ENCODE data around the gene PLSCR3.
A peak's percentile ranks its signal among the peaks of the same experiment; 100 is the strongest.

The PLSCR3 gene

DNA sequence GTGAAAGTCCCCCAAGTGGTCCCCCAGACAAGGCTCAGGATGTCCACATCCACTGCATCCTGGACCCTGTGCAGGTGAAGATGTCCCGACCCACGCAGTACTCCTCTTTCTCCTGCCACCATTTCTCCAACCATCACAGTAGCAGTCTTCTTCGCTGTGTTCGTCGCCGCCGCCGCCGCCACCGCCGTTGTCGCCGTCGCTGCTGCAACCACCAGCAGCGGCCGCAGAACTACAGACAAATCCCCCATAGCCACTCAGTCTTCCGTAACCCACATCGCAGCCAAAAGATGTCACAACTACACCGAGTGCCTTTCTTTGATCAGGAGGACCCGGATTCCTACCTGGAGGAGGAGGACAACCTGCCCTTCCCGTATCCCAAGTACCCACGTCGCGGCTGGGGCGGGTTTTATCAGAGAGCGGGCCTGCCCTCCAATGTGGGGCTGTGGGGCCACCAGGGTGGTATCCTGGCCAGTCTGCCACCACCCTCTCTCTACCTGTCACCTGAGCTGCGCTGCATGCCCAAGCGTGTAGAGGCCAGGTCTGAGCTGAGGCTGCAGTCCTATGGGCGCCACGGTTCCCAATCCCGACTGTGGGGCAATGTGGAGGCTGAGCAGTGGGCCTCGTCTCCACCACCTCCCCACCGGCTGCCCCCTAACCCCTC is 32.0 kb upstream of the PLSCR3 start:
- DNase-seq = no peak

DNA sequence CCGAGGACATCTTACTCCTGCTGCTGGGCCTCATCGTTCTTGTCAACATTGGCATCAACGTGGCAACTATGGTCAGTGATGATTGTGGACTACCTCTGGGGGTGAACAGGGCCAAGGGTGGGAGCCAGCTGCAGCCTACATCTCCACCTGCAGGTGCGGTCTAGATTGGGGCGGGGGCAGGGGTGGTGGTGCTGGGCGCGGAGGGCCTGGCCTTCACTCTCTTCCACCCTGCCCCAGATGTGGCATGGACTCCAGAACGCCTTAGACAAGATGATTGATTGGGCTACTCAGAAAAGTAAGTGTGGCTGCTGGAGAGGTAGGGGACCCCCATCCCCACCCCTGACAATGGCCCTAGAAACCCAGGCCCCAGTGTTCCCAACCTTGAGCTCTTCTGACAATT is 31.4 kb upstream of the PLSCR3 start:
- DNase-seq = no peak

DNA sequence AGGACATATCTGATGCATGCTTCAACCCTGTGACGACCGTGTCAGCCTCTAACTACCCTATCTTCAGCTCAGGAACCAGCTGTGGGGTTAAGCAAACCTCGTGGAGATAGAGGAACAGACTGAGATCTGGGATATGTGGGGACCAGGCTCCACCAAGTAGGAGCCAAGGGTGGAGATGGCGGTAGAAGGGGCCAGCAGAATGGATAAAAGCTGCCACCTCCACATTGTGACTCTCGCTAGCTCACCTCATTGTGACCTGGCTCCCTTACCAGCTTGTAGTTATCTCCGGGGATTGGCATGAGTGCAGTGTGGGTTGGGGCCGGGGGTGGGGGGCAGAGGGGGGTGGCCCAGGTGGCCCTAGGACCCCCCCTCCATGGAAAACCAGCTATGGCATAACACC is 31.0 kb upstream of the PLSCR3 start, which contains the start of gene SPEM2:
Gene SPEM2, plus strand, starts transcription at position 301 of the 400 bp plus-strand sequence. Its CDS starts 73 bp downstream, at position 374.
- no peak for DNase-seq

DNA sequence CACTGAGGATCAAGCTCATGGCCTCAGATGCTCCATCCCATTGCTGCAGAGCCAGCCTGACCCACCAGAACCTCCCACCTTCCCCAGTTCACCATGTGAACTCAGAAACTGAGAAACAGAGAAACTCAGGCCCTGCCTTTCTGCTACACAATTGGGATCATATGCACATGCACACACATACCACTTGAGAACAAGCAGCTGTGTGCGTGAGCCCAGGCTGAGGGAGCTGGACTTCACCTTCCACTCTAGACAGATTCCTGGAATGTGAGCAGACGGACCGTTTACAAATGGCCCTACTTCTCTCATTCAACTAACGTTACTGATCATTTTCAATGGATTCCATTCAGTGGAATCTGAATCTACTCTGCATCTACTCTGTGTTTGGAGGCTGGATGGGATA is 29.4 kb upstream of the PLSCR3 start:
- no peak for DNase-seq

DNA sequence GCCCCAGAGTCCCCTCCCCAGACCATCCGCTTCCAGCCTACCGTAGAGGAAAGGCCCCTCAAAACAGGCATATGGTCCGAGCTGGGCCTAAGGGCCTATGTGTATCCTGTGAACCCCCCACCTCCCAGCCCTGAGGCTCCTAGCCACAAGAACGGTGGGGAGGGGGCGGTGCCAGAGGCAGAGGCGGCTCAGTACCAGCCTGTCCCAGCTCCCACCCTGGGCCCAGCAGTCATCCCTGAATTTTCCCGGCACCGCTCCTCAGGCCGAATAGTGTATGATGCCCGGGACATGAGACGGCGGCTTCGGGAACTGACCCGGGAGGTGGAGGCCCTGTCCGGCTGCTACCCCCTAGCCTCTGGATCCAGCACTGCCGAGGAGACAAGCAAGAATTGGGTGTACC is 26.9 kb upstream of the PLSCR3 start:
- DNase-seq = no peak

DNA sequence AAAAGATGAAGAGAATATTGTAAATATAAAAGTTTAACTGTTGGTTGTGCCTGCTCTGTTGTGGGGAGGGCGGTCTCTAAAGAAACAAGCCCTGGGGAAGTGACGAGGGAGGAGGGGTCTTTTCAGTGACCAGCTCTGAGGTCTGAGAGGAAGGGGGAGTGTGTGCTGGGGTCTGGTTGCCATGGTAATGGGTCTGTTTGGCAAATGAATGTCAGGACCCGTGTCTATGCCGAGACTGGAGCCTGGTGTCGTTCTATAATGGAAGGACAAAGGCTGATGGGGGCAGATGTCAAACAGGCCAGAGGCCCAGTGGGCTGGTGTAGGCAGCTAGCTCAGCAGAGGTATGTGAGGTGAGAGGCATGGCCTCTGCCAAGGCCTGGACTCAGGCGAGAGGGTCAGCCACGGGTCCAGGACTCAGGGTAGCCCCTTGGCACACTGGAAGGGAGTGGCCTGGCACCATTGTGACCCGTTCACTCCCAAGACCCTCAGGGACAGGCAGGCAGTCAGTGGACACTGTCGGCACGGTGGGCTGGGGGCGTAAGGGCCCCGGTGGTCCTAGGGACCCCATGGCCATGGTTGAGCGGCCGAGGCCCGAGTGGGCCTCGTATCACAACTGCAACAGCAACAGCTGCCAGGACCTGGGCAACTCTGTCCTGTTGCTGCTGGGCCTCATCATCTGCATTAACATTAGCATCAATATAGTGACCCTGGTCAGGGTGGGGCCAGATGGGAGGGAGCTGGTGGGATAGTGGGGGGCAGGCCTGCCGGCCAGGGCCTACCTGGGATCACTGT is 25.7 kb upstream of the PLSCR3 start, which contains the start of gene SPEM1:
Gene SPEM1, plus strand, starts transcription at position 506 of the 792 bp plus-strand sequence. Its CDS starts 61 bp downstream, at position 567.
- DNase-seq = no peak

DNA sequence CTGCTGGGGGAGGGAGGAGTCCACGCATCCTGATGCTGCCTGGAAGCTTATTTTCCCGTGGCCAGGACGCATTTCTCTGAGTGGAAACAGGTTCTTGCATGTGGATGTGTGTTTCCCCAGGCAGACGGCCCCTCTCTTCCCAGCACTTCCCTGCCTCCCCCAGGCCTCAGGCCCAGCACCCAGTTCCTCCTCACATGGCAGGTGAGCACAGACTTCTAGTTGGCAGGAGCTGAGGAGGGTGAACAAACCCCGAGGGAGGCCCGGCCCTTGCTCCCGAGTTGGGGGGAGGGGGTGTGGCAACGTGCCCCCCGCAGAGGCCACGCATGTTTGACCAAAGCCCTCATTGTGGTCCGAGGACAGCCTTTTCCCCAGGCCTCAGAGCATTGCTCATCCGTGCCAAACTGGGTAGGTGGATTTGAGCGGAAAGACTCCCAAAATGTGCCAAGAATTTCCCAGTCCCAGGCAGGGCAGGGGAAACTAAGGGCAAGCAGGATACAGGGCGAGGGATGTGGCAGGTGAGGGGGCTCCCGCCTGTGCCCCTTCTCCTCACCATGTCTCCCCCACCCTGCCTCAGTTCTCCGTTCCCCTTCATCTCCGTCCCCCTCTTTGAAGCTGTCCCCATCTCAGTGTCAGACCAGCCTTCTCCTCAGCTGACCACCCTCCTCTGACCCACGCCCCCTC is 24.3 kb upstream of the PLSCR3 start:
- no peak for DNase-seq

DNA sequence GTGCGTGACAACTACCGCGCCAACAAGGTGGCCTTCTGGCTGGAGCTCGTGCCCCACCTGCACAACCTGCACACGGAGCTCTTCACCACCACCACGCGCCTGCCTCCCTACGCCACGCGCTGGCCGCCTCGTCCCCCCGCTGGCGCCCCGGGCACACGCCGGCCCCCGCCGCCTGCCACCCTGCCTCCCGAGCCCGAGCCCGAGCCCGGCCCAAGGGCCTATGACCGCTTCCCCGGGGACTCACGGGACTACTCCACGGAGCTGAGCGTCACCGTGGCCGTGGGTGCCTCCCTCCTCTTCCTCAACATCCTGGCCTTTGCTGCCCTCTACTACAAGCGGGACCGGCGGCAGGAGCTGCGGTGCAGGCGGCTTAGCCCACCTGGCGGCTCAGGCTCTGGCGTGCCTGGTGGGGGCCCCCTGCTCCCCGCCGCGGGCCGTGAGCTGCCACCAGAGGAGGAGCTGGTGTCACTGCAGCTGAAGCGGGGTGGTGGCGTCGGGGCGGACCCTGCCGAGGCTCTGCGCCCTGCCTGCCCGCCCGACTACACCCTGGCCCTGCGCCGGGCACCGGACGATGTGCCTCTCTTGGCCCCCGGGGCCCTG is 22.8 kb upstream of the PLSCR3 start:
- DNase-seq = no peak

DNA sequence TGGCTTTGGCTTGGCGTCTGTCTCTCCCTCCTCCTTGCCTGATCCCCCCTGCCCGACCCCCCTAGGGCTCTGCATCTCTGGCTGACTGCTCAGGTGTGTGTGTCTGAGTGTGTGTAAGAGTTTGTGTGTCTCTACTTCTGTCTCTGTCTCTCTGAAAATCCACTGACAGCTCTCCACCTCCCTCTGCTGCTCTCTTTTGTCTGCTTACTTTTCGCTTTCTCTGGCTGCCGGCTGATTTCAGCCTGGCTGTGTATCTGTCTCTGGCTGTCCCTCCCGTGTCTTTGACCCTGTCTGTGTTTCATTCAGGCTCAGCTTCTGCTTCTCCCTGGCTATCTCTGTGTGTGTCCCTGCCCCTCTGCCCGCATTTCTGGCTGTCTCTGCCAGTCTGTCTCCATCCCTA is 22.0 kb upstream of the PLSCR3 start:
- DNase-seq = no peak

DNA sequence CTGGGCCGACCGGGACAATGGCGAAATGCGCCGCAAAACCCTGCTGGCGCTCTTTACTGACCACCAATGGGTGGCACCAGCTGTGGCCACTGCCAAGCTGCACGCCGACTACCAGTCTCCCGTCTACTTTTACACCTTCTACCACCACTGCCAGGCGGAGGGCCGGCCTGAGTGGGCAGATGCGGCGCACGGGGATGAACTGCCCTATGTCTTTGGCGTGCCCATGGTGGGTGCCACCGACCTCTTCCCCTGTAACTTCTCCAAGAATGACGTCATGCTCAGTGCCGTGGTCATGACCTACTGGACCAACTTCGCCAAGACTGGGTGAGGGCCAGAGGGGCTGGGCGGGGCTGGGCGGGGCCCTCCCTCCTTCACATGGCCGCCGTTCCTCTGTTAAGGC is 21.5 kb upstream of the PLSCR3 start:
- DNase-seq = no peak

DNA sequence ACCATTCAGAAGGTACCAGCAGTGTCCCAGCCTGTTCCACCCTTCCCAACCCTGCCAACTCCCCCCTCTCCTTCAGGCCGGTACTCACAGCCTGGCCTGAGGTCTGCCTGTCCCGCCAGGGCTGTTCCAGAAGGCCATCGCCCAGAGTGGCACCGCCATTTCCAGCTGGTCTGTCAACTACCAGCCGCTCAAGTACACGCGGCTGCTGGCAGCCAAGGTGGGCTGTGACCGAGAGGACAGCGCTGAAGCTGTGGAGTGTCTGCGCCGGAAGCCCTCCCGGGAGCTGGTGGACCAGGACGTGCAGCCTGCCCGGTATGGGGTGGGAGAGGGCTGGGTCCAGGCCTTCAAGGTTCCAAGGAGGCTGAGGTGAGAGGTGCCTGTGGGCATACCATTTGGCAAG is 20.5 kb upstream of the PLSCR3 start:
- no peak for DNase-seq

DNA sequence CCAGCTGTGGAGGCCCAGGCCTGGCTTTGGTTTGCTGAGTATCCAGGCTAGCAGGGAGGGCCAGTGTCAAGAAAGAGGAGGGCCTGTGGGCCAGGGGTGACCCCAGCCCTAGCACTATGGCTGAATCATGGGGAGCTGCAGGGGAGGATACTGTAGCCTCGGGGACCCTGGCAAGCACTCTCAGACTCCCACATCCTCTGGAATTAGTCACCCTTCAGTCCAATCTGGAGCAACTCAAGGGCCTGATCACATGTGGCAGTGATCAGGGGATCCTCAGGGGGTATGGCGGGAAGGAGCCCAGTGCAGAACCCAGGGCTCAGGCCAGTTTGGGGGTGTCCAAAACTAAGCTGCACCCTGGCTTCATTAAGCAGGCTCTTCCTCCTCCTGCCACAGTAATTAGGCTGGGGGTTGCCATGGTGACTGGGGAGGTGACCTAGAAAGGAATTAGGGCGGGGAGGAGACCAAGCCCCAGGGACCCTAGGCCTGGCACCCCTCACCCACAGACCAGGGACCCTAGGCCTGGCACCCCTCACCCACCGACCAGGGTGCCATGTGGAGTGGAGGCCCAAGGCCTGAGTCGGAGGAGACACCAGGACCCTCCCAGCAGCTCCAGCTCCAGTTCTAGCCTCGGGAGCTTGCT is 19.1 kb upstream of the PLSCR3 start:
- no peak for DNase-seq

DNA sequence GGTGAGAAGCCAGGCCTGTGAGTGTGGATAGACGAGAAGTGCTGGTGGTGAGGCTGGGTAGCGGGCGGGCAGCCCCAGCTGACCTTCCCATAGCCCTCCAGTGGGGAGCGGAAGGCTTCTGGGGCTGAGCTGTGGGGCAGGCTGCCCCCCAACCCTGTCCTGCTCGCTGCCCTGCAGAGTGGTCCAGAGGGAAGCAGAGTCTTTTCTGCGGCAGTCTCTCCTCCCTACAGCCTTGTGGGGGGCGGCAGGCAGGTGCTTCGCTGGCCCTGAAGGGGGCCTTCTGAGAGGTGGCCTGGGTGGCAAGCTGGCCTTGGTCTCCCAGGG is 17.1 kb upstream of the PLSCR3 start:
- no peak for DNase-seq

DNA sequence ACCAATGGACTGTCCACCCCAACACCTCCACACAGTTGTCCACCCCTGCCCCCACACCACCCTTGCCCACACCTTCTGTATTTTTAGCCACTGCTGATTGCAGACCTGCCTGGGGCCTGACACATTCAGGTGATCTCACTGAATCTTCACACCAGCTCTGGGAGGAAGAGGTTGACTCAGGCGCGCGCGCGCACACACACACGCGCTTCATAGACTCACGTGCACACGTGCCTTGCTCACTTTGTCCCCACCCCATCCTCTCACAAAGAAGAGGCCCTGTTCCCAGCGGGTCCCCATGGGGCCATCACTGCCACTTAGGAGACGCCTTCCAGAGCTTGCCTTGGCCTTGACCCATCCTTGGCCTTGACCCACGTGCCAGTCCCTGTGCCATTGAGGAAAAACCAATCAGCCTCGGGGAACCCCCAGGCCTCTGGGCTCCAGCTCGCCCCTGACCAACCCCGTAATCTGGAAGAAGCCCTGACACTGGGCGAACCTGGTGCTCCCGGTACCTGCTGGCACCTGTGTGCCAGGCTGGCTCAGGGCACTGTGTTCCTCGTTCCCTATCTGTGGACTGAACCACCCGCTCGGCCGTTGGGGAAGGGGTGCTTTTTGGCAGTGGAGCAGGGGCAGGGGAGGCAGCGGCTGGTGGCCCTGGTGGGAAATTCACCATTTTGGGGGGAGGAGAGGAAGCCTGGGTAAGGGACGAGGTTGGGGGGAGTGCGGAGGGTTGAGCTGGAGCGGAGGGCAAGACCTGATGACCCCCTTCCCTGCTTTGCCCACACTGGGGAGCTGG is 16.5 kb upstream of the PLSCR3 start:
- DNase-seq = no peak

DNA sequence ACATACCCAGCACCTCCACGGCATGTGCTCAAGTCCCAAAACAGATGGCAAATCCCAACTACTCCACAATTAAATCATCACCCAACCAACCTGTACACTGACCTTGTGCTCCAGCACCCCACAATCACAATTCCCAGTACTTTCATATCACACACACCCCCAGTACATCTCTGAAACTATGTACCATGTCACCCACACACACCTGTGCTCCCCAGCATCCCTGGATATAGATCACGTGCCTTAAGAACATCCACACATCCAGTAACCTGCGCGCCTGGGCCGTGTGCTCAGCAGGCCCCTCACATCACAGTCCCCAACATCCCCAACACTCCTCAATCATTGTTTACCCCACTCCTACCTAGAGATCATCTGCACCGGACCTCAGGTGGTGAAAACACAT is 15.4 kb upstream of the PLSCR3 start:
- no peak for DNase-seq

DNA sequence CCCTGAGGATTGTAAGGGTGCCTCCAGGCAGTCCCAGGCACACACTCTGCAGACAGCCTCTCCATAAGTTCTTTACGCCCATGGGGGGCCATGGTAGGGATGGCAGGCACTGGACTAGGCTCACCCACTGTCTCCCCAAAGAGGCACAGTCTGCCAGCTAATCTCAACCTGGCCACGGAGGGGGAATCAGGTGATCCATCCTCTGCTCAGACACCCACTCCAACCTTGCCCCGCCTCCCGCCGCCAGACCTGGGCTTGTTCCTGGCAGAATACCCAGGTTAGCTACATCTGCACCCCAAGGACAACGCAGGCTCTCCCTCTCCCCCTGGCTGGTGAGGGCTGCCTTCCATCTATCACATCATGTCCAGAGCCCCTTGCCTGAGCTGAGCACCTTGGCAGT is 14.5 kb upstream of the PLSCR3 start:
- DNase-seq = no peak

DNA sequence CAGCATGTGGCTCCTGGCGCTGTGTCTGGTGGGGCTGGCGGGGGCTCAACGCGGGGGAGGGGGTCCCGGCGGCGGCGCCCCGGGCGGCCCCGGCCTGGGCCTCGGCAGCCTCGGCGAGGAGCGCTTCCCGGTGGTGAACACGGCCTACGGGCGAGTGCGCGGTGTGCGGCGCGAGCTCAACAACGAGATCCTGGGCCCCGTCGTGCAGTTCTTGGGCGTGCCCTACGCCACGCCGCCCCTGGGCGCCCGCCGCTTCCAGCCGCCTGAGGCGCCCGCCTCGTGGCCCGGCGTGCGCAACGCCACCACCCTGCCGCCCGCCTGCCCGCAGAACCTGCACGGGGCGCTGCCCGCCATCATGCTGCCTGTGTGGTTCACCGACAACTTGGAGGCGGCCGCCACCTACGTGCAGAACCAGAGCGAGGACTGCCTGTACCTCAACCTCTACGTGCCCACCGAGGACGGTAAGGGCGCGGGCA is 14.0 kb upstream of the PLSCR3 start:
- peak; percentile 12 for DNase-seq

DNA sequence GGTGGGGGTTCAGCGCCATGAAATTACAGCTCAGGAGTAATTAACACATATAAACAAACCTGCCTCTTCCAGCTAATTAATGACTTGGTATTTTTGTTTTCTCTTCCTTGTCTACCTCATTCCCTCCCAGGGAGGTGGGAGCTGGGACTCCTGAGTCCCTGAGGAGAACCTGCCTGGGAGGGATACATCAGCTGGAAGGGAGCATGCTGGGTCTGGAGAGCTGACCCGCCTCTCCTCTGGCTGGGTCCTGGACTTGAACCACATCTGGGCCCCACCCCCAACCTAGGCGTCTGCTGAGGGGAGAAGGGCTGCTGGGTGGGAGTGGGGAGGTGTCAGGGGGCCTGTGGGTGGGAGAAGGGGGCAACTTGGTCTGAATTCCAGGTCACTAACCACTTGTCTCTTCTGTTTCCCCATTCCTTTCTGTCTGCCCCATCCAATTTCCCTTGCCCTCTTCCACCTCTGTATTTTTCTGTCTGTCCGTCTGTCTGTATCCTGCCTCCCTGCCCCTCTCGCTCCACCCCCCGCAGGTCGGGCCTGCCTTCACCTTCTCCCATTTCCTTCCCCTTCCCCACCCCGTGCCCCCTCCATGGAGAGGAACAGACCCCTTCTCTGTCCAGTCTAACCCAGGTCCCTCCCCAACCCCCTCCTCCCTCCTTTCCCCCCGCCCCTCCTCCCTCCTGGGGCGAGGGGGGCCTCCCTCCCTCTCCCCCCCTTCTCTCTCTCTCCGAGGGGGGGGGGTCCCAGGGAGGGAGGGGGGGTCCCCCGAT is 13.3 kb upstream of the PLSCR3 start, which contains the start of gene NLGN2:
Gene NLGN2, plus strand, starts transcription at position 361 of the 767 bp plus-strand sequence. CDS start 411 bp downstream, outside the sequence.
- no peak for DNase-seq

DNA sequence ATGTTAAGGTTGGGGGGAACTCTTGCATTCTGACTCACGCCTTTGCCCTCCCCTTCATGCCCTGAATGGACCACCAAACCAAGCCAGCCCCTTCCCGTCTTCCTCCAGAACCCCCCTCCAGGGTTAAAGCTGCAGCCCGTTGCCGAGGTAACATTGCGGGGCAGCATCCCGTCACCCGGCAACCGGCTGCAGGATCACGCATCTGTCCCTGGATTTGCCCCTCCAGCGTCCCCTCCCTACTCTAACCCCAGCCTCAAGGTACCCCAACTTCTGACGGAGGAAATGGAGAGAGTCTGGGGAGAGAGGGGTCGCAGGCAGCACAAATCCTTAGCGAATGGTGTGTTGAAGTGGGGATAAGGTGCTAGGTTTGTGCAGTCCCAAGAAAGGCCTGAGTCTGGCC is 12.8 kb upstream of the PLSCR3 start:
- no peak for DNase-seq

DNA sequence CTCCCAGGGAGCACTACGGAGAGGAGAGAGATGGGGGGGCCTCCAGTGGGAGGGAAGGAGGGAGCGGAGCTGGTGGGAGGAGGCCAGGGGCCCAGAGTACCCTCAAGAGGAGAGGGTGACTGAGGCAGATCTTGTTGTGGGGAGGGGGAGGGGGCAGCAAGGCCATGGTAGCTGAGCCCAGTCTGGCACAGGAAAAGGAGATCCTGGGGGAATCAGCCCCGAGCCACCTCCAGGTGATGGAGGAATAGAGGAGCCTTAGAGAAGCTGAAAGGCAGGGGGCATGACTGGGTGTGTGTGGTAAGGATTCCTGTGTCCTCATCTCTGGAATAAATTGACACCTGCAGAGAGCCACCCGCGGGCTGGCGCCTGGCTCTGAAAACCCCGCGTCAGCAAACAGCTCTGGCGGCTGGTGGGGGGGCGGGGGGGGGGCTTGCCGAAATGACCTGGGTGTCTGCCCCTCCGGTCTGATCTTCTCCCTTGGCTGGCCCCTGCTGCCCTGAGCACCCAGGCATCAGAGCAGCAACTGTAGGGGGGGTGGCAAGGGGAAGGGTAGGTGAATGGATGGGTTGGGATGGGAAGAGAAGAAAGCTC is 12.0 kb upstream of the PLSCR3 start:
- DNase-seq = no peak
